GM12801 (cell line): ENCODE data around the gene VEGFC.

Experiments used
- CTCF ChIP-seq: IDR thresholded peaks from one replicate; pipeline ENCODE4 v1.5.1; 2011; ENCODE audit warnings: control low read depth; ENCODE audit not compliant: insufficient read length; ENCODE audit errors: extremely low read depth

The VEGFC gene

GRCh38 chr4:176675810-176676209, 116.9 kb downstream of the VEGFC start:
- no peak for TF ChIP-seq CTCF

DNA sequence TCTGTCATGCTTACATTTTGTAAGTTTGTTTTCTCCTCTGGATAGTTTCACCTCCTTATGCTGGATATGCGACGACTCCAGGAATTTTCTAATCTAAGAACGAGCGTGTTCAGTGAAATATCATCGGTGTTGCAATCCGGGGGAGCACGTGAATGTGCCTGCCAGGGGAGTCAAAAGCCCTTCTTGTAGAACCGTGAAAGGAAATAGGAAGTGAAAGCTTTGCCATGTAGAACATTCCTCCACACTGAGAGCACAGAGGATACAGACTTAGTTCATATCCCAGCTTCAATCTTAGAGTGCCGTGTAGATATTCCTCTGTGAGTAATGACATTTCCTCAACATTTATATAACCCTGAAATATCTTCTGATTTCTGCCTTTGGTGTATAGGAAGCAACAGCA, 121.2 kb downstream of the VEGFC start:
- no peak for TF ChIP-seq CTCF

DNA sequence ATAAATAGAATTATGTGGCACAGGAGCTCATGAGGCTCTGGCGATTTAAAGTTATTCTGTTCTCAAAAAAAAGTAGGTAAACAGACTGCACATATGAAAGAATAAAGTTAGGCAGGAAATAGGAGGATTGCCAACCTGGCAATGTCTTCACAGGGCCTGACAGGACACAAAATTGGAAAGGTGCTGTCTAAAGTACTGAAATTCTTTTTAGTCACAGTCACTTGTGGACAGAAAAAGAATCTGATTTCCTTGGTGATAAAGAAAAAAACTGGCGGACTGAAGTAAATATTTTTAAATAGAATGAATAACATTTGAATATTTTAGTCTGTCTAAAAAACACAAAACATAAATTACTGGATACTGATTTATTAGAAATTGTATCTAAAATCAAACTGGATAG, 124.4 kb downstream of the VEGFC start:
- no peak for TF ChIP-seq CTCF

DNA sequence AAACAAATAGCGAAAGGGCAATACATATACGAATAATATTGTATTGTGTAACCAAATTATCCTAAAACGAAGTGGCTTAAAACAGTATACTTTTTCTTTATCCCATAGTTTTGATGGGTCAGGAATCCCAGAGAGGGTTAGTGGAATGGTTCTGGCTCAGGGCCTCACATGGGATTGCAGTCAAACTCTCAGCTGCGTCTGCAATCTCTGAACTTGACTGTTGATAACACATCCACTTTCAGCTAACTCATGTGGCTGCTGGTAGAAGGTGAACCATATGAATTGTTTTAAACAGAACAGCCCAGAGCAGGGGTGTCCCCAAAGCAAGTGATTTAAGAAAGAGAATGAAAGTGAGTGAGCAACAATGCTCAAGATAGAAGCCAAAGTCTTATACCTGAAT, 127.8 kb downstream of the VEGFC start:
- no peak for TF ChIP-seq CTCF

DNA sequence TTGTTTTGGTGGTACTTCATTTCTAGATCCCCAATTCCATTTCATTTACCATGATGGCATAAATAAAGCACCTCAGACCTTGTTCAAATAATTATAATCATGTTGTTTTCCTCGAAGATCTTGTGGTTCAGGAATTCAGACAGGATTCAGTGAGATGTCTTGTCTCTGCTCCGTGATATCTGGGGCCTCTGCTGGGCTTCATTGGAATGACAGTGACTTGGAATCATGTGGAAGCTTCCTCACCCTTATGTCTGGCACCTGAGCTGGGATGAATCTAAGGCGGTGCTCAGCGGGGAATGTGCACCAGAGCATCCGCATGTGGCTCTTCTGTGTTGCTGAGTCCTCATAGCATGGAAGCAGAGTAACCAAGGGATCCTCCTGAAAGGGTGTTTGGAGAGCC, 132.2 kb downstream of the VEGFC start:
- TF ChIP-seq CTCF = no peak

DNA sequence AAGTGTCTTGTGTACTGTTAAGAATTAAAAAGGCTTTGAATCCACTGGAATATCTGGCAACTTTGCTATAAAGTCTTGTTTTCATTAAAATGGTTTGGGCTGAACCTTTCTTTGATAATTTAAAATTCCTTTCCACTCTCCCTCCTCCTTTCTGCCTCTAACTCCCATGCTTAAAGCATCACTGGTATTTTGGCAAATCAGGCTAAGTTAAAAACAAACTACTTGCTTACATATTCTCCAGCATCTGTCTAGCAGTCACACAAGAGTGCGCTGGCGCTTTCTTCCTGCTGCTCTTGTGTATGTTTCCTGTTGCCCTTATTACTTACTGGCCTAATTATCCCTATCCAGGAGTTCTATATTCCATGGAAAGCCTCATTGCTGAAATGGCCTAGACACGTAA, 136.6 kb downstream of the VEGFC start:
- no peak for TF ChIP-seq CTCF

DNA sequence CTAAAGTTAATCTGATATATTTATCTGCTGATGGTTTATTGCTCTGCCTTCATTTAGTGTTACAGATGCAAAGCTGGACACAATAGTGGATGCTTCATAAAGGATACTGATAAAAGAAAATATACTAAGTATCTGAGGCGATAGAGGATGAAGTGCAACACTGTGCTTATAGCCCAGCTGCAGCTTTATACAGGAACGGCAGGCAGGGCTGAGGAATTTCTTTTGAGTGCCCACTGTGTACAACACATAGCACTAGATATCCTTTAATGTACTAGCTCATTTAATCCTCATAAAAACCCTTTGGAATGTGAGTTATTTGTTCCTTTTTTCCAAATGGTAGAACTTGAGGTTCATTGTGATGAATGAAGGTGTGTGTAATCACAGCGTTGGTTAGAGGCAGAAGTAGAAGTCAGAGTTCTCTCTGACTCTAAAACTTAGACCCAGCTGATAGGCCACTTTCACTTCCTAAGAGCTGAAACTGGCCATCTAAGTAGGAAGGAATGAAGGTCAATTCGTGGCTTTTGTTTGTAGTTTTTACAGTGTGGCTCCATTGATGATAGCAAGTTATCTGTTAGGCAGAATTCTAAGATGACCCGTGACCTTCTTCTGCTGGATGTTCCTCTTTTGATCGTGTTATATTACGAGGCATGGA, 138.0 kb downstream of the VEGFC start:
- no peak for TF ChIP-seq CTCF
